GM21360 (cell line): ENCODE measurements around the gene GSTCD.
"Not testable (repeated sequence)": the region's sequence is repeated elsewhere in the genome, so short reads cannot be mapped to it uniquely, and the experiment has no call there.

Experiments used
- ATAC-seq: cut with Tn5 transposase; IDR thresholded peaks from one replicate; pipeline ENCODE4 v1.9.1; 2021; ENCODE audit warnings: mild to moderate bottlenecking, moderate library complexity; ENCODE audit not compliant: unreplicated experiment

Gene GSTCD

GRCh38 chr4:105797225-105797624 lies 88.6 kb downstream of the GSTCD start:
- no peak for ATAC-seq

DNA sequence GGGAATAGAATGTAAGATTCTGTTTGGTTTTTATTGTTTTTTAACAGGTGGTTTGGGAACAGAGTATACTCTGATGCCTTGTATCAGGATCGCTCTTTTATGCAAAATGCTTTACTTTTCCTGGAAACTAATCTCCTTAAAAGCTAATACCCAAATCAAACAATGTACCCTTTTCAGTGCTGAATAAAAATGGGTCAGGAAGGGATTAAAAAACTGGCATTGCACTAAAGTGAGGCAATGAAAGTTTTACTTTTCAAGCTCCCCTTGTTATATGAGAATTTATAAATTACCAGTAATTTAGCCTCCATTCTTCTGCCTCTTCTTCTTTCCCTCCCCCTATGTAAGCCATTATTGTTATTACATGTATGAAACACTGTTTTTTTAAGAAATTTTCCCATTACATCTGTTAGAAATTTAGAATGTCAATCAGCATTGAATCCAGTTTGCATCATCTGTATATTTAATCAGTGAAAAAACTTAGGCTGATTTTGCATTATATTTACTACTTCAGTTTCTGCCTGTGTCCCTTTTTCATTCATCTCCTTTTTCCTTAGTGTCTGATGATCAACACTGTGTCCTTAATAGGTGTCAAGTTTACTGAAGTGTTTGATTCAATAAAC lies 97.0 kb downstream of the GSTCD start:
- ATAC-seq = no peak

- no peak for ATAC-seq
Observed at GRCh38 chr4:105807496-105807895, 98.9 kb downstream of the GSTCD start.

- ATAC-seq = no peak
Observed at GRCh38 chr4:105808030-105808749, 99.6 kb downstream of the GSTCD start.

DNA sequence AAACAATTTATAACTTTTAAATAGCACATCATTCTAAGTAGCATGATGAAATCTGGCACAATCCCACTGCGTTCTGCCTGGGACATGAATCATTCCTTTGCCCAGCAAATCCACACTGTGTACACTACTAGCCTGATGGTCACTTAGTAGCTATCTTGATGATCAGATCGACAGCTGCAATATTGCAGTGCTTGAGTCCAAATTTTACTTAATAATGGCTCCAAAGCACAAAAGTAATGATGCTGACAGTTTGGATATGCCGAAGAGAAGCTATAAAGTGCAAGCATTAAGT lies 100.1 kb downstream of the GSTCD start:
- no peak for ATAC-seq

GRCh38 chr4:105815701-105816100 lies 107.1 kb downstream of the GSTCD start:
- ATAC-seq = no peak

DNA sequence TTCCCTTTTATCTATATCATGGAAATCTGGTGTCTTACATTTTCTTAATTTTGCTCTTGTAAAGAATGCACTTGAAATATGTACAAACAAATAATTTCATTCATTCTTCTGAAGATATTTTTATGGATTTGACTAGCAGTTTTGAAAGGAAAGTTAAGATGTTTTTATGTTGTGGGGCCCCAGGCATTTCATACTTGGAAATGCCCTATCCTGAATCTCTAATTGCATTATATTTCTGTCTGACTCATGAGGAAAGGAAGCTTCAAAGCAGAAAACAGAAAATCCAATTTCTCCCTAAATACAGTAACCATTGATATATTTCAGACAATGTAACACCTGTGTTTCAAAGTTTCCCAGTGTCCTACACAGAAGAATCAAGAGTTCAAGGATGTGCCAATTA lies 113.5 kb downstream of the GSTCD start:
- no peak for ATAC-seq

- no peak for ATAC-seq
Observed at GRCh38 chr4:105828074-105828473, 119.5 kb downstream of the GSTCD start.

DNA sequence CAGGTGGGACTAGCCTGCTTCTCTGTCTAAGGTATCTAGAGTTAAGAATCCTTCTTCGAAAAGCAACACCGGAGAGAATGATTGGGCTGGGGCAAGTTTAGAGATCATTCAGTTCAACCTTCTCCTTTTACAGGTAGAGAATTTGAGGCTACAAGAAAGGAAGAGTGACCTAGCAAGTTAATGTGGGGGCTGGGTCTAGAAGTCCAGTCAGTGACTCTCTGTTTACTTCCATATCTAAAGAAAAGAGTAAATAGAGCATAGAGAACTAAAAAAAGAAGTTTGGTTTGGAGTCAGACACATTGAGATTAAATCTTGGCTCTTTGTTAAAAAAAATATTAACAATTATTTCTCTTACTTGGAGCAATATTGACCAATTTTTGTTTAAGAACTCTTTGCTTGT lies 122.6 kb downstream of the GSTCD start:
- ATAC-seq = no peak

DNA sequence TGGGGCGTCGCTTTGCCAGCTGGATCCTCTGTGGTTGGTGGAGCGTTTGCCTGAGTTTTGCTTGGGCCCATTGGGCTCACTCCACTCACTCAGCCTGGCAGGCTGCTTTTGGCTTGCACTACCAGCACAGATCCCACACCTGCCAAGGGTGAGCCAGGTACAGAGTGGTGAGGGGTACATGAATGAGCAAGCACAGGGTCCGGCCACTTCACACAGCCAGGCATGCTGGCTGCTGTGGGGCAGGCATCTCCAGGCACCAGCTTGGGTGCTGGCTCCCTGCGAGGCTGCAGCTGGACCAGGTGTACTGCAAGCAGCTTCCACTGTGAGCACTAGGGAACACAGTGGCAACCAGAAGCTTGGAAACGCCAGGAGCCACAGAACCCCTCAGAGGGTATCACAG lies 126.6 kb downstream of the GSTCD start:
- ATAC-seq = no peak

- no peak for ATAC-seq
Observed at GRCh38 chr4:105836537-105836936, 128.0 kb downstream of the GSTCD start.

GRCh38 chr4:105837037-105837436 lies 128.5 kb downstream of the GSTCD start:
- ATAC-seq = no peak

DNA sequence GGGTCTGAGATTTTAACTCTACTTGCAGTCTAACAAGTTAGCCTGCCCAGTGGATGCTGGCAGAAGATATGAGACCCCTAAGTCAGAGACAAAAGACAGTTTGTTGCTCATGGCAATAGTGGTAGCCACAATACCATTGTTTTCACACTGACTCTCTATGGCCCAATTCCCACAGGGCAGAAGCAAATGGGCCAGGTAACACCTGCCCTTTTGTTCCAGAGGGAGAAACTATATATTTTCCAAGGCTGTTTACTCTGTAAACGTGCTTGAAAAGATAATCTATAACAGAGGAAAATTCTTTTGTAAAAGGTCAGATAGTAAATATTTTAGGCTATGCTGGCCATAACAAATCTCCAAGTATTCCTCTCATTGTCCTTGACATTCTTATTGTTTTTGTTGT lies 129.5 kb downstream of the GSTCD start:
- ATAC-seq = no peak

- ATAC-seq = no peak
Observed at GRCh38 chr4:105840426-105841174, 132.0 kb downstream of the GSTCD start.

DNA sequence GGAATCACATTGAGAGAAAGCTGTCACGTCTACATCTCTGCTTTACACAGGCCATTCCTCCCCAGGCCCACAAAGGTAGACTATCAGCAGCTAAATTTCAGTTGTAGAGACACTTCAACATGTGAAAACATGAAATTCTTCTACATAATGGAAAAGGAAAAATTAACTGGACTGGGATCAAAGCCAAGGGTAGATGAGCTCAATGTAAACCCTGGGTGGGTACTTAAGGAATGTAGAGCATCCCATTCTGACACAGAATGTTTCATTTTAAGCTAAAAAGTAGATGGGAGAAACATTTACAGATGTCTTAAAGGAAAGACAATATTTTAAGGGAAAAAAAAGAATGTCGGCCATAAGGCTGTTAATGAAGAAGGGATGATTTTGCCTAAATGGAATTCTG lies 135.4 kb downstream of the GSTCD start:
- no peak for ATAC-seq

GRCh38 chr4:105845559-105845958 lies 137.0 kb downstream of the GSTCD start:
- no peak for ATAC-seq

DNA sequence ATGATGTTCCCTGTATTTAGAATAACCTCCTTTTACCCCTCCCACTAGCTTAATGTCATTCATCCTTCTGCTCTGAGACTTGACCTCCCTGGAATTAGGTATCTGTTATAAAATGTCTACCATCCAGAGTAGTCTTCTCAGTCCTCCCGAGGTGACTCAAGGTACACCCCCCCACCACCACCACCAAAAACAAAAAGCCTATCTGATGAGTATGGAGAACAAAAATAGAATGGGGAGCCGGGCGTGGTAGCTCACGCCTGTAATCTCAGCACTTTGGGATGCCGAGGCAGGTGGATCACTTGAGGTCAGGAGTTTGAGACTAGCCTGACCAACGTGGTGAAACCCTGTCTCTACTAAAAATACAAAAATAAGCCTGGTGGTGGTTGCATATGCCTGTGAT lies 139.8 kb downstream of the GSTCD start:
- ATAC-seq = not testable (repeated sequence)

DNA sequence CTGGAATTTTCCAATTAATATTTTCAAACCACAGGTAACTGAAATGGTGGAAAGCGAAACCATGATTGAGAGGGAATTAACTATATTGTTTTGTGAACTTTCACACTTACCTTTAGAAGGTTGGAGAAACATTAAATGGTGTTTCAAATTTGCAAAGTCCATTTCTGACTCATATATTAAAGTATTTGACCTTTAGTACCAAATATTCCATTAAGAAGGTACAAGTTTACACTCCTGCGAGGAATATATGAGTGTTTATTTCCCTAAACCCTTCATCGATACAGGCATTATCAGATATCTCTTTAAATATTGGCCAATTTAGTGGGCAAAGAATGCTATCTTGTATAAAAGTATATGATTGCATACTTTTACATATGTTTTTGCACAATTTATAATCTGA lies 142.6 kb downstream of the GSTCD start:
- ATAC-seq = no peak

- ATAC-seq = not testable (repeated sequence)
Observed at GRCh38 chr4:105852230-105852629, 143.6 kb downstream of the GSTCD start.

DNA sequence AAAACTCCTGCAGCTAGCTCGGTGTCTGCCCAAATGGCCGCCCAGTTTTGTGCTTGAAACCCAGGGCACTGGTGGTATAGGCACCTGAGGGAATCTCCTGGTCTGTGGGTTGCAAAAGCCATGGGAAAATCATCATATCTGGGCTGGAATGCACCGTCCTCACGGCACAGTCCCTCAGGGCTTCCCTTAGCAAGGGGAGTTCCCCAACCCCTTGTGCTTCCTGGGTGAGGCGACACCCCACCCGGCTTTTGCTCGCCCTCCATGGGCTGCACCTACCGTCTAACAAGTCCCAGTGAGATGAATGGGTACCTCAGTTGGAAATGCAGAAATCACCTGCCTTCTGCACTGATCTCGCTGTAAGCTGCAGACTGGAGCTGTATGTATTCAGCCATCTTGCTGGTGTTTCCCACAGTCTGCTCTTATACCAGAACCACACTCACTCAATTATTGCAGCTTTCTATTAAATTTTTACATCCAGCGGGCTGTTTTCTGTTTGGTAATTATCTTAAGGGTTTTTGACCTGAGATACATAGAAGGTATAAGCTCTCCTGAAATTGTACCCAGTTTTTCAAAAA lies 150.0 kb downstream of the GSTCD start:
- ATAC-seq = no peak

DNA sequence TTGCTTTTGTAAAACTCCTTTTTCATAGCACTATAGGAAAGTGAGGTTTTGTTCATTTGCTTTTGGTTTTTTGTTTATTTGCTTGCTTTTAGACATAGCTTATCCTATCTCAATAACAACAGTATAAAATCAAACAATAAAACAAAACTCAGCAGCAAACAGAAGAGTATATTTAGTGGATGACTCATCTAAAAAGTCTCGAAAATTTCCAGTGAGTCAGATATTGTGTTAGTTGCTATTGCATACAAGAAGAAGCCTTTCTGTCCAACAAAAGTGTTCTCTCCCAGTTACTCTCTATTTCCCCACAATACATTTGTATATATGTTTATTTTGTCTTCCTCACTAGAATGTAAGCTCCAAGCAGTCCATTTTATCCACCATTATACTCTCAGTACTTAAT lies 150.6 kb downstream of the GSTCD start:
- no peak for ATAC-seq

- no peak for ATAC-seq
Observed at GRCh38 chr4:105870963-105871362, 162.4 kb downstream of the GSTCD start.
